HL-60/S4 treated with retinoic acid at 250 ng/mL for 4 days and 3 days (cell line): ENCODE measurements around the gene SORCS1.

Experiments used
- in situ Hi-C: fragments of 300-500 bp; cut with MboI; formaldehyde crosslinking; loops from 2 replicates; pipeline ENCODE4 v1.7.0; 2022; ENCODE audit warnings: low sequenced_read_pairs

SORCS1 gene

DNA sequence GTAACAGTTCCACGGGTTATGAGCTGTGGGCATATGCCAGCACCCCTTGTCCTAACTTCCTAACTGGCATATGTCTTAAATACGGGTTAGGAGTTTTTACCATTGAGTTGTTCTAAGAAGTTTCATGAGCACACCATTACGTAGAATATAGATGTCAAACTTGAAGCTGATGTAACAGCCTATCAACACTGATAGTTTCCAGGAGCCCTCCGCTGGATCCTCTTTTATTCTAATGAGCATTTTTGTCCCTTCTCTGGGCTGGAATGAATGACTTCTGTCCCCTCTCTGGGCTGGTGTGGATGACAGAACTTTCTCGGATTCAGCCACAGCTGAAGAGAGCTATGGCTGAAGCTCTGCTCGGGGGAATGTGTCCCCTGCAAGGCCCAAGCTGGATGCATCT is 256.3 kb downstream of the SORCS1 start:
- in situ Hi-C loops, result no loop called here

DNA sequence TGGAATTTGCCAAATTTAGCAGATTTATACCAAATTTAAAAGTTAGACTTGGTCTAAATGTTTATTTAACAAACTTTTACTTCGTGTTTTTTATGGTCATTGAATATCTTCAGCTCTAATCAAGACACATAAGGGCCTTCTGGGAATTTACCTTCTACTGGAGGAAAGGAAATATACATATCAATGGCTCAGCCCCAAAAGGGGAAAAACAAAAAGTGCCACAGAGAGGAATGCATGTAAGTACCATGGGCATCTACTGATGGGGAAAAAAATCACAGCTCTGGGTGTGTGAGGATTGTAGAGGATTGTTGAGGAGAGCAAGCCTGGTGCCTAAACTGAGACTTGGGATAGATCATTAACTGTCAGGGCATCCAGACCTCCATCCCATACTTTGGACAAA is 260.3 kb downstream of the SORCS1 start:
- in situ Hi-C loops, result no loop called here

DNA sequence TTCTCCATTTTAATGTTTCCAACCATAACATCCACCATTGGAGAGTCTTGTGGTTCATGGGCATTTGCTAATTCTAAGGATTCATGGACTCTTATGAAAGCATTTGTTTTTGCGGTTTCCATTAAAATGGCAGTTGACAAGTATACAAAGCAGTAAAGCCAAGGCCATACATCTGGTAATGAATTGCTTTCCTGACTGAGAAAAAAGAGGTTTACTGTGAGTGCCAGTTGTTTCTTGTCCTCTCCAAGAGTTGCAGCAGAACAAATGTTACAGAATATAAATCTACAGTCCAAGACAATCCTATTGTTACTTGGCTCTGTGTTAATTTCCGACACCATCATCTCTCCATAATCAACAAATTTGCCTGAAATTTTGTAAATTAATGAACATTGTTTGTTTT is 261.3 kb downstream of the SORCS1 start:
- in situ Hi-C loops, result no loop called here

DNA sequence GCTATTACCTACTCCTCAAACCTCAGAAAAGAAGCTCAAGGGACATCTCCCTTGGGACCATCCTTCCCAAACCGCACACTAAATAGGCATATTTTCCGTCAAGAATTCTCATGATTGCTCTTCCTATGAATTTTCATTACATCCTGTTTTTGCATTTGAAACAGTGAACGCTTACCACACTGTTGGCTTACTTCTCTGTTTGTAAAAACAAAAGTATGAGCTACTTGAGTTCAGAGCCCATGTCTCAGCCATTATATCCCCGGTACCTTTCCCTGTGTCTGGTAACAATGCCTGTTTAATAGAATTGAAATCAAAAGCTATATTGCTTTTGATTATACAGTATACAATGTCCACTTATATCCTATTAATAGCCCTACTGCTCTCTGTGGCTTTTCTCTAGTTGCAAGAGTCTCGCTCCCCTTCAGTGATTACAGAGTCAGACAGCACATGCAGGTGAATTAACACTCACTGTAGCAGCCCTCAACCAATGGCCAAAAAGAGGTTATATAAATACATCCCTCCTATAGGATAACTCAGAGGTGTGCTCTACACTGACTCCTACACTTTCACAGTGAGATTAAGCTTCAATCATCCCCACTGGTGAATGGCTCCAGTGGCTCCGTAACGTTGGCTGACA is 264.4 kb downstream of the SORCS1 start:
- in situ Hi-C loops, result no loop called here

DNA sequence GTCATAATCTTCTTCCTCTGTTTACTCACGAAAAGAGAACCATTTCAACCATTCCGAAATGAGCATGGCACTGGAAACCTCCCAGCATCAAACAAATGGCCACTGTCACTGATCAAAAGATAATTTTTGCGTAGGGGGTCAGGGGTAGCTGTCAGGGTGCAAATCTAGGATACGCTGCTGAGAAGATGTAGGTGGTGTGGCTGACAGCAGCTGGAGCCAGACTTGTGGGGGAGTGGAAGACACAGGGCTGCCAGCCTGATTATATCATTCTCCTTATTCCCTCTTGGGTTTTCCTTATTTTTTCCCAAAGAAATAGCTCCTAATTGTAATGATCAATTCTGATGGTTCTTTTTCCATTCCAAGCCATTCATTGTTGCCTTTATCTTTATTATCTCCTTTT is 266.1 kb downstream of the SORCS1 start:
- in situ Hi-C loops, result no loop called here

DNA sequence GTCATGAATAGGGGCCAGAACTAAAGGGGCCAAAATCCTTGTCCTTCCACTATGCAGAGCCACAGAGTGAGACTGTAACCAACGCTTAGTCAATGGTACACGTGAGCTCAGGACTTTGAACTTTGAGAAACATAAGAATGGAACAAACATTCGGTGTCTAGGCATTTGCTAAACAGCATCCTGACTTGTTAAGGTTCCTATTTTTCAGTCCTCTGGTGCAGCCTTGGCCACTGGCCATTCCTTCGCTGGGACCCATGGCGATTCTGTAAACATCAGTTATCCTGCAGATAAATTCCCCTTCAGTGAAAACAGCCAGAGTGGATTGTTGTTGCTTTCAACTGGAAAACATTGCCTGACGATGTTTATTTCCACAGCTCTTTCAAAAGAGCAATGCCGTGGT is 266.8 kb downstream of the SORCS1 start:
- in situ Hi-C loops, result no loop called here

DNA sequence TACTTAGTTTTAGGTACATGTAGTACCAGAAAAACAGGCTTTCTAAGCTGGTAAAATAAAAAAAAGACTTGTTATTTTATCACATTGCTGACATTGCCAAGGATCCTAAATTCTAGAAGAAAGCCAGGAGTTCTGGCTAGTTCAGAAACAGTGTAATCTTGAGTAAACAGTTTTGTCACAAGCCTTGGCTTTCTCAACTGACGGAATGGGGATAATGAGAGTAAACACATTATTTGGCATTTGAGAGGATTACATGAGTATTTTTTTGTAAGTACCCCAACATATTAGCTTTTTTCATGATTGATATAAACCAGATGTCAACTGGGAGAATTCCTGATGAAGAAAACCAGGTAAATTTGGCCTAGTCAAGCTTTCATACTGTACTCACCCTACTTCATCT is 269.8 kb downstream of the SORCS1 start:
- in situ Hi-C loops, result no loop called here

DNA sequence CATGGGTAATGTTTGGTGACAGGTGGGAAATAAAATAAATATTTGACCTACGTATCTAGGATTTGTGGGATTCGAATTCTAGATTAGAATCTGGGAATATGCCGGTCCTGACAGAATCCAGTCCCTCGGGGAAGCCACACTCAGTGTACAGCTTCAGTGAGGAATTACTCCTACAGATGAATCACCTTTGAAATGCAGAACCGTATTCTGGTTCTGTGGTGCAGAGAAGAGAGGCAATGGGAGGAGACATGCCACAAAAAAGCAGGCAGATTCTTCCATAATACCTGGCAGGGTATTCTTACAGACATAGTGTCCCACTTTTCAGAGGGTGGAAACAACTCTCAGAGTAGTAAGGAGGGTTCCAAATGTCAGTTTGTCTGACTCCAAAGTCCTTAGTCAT is 286.9 kb downstream of the SORCS1 start:
- in situ Hi-C loops, result no loop called here

DNA sequence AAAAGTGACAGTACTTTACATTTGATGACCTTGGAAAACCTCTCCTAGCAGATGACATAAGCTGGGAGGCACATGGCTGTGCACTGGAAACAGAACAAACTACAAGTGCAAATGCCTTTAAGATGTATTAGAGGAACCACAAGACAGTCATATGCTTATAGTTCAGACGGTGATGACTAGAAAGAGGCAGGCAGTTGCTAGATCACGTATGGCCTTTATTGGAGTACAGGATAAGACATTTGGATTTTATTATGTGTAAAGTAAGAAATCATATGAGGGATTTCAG is 290.0 kb downstream of the SORCS1 start:
- in situ Hi-C loops, result no loop called here

DNA sequence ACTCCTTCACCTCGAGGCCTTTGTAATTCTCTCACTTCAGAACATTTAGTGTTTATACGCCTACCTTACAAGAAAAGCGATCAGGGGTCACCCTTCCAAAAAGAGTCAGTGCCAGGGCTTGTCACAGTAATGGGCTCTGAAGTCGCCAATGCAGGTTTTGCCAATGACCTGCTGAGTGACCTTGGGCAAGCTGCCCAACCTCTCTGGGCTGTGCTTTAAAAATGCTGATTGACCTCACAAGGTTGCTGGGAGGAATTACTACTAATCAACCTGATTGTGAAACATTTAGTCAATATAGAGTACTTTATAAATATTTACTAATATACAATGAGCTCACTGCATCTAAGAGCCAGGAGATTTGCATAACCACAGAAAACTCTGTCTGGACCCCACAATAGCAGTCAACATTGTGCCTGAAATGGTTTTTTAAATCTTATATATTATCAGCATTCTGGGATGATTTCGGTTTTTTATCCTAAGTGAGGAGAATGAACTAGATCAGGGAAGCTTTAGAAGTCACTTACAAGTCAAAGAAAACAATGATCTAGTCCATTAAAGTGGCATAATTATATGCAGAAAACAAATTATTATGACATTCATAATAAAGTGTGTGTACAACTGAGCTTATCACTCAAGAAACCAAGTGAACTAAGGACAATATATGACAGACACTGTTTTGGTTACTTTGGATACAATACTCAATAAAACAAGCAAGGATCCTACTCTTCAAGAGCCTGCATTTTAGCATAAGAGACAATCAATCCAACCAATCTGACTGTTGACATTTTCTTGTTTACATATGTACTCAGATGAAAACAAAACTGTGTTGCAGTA is 290.5 kb downstream of the SORCS1 start:
- in situ Hi-C loops, result no loop called here

DNA sequence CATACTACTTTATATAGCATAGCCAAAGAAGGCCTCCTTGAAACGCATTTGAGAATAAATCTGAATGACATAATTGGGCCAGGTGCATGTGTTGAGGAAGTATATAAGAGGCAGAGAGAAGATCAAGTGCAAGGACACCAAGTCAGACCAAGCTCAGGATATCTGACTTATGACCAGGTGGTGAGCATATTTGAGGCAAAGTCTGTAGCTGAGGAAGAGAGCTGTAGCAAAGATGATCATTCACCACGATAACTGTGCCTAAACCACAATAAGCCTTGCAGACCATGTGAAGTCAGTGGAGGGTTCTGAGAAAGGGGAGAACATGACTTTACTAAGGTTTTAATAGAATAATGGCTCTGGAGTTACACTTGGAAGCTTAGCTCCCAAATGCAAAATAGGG is 292.3 kb downstream of the SORCS1 start:
- in situ Hi-C loops, result no loop called here

DNA sequence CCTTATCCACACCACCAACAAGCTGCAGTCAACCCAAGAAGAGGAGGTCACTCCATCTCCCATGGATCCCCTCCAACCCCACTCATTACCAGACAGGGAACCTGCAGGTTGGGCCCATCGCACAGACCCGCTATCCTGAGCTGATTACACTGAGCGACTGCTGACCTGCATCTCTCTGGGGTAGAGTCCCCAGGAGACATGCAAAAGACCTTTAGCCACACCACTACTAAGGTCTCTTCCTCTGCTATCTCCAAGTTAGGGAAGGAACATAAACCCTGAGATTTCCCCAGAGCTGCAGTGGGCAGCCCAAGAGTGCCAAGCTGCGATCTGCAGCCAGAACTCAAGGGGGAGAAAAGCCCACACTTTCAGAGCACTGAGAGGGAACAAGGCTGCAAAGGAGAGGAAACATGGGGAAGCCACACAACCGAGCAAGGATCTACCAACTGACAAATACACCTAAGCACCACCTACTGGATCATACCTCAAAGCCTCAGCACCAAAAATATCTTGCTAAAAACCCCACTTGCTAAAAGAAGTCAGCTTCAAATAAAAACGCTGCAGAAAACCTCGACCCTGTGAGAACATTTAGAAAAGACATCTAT is 298.2 kb downstream of the SORCS1 start:
- in situ Hi-C loops, result no loop called here

DNA sequence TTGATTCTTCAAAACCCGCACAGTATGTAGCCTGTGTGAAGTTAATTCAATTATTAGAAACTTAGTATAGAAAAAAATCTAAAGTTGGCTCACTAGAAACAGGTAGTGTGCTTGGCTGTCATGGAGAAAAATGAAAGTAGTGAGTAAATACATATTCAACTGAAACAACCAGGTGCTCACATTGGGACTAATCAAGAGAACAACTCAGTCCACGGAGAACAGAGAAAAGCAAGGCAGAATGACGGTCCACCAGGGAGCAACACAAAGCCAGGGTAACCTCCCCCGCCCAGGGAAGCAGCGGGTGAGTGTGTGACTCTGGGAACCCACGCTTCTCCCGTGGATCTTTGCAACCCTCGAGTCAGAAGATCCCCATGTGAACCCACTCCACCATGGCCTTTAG is 300.5 kb downstream of the SORCS1 start:
- in situ Hi-C loops, result no loop called here

DNA sequence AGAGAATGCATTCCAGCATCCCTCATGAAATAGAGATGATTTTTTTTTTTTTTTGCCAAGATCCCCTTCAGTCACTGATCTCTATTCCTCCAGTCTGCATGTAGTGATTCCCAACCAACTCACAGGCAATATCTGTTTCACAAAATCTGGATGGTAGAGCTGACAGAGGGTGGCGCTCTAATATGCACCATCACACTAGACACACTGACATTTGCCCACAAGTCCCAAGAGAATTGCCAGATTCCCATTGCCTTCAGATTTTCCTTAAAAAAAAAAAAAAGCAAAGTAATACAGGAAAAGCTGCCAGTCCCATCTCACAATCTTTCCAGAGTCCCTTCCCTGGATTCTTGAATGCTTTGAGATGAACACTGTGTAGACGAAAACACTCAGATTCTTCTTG is 301.0 kb downstream of the SORCS1 start:
- in situ Hi-C loops, result no loop called here

DNA sequence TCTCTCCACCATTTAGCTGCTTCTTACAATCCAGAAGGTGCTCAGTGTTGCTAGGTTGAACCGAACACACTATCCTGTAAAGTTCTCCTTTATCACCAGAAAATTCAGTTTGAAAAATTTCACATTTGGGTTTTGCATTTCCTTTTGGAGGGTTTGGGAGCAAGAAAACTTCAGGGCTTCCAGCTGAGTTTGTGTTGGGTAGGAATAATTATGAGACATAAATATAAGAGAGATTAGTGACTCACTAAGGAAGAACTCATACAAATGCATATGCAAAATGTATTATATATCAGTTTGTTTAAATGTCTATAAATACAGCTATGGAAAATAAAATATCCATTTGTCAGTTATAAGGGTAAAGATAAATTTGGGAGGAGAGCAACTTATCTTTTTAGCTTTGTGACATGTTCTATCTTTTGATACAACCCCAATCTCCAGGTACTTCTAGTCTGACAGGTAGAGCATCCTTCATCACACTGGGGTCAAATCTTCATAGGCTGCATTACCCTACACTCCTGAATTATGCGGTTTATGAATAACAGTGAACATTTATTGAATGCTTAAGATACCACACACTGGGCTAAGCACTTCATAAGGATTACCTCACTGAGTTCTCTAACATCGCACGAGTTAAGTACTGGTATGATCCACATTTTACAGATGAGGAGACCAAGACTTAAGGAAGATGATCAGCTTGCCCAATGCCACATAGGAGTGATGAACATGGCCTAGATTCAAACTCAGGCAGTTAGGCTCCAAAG is 304.4 kb downstream of the SORCS1 start:
- in situ Hi-C loops, result no loop called here

DNA sequence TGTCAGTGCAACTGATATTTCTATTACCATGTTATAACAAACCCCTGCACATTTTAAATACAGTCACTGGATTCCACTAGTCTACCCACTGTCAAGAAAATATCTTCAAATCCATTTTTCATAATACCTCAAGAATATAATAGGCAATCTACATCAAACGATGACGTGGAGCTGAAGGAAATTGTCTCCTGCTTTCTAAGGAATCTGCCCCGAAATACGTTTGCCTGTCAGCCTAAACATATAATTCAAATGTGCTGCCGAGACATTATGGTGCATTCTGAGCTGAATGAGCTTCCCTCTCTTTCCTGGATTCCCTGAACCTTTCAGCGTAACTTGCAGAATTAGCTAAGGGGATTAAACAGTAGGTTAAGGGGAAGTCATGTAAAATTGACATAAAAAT is 306.8 kb downstream of the SORCS1 start:
- in situ Hi-C loops, result no loop called here

DNA sequence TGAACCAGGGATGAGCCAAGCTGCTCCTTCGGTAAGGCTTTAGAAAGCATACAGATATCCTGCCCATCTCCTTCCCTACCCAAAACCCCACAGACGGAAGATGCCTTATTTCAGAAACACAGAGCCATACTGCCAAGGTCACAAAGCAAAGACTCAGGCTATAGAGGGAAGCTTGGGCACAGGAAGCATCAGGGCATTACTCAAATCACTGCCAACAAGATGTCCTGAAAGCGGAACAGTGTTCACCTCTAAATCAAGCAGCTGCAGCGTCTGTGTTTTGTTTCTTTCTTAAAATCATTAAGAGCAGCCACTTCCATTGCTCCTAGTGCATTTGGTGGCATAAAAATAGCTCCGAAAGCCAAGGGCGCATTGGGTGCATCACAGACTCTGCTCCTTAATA is 307.3 kb downstream of the SORCS1 start:
- in situ Hi-C loops, result no loop called here

DNA sequence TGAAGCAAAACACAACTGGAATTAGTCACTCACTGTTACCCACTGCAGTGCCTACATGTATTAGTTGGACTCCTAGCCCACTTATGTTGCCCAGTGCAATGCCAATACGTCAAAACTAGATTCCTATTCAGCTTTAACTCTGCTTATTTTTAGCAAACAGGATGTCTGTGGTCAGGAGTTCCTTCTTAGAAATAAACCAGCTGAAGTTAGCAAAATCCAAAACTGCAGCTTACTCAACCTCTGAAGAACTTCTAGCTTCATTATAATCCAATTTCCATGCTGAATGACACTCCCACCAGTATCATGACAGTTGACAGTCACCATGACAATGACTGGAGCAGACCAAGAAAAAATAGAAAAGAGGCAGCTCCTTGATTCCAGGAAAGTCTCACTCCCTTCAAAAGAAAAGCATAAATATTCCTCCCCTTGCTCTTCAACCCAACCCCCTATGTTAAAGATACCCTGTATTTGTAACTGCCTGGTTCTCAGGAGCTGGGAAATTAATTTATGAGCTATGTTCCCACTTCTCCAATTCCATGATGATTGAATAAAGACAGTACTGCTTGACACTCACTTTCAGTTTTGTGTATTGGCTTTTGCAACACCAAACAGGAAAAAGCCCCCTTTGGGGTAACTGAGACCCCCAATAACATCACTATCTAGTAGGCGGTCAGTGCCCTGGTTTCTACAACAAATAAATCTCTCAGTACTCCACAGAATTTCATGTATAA is 327.4 kb downstream of the SORCS1 start:
- in situ Hi-C loops, result no loop called here

DNA sequence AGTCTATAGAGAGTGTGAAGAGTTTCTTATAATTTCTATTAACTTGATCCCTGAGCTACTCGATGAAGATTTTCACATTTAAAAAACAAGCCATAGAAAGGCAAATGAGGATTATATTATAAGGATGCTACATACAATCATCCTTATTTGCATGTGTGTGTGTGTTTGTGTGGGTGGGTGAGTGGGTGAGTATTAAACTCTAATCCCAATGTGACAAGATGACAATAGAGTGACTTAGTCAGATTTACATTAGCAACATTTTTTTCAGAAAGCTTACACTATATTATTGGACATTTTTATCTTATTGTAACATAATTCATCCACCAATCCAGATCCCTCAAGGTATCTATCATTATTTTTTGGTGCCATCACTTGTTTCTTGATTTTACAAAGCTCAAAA is 331.7 kb downstream of the SORCS1 start:
- in situ Hi-C loops, result no loop called here

DNA sequence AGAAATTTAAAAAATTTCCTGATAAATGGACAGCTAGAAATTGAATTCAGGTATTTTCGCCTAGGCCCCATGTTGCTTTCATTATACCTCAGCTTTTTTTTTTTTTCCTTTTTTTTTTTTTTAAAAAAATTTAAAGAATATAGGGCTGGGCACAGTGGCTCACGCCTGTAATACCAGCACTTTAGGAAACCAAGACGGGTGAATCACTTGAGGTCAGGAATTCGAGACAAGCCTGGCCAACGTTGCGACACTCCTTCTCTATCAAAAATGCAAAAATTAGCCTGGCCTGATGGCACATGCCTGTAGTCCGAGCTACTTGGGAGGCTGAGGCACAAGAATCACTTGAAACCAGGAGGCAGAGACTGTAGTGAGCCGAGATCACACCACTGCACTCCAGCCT is 334.0 kb downstream of the SORCS1 start:
- in situ Hi-C loops, result no loop called here

DNA sequence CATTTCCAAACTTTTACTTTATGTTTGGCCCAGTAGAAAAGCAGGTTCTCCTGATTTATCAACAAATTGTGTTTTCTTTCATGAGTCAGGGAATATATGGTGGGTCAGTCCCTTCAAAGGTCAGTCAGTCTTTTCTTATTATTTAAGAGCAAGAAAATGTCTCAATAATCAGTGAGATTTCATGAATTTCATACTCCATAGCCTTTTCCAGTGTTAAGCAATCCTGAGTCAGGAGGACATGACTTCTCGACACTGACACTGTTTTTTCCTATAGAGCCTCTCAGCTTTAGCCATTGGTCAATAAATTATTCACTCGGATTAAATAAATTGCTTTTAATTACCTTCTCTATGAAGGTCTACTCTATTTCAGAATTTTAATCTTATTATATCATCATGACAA is 334.5 kb downstream of the SORCS1 start:
- in situ Hi-C loops, result no loop called here
